OCI-LY1 (cell line): ENCODE results near the gene CDYL2.

Experiments
- CTCF ChIP-seq: fragments of 200-600 bp; sonication (generic), shearing (Covaris generic); IDR thresholded peaks from 2 replicates; pipeline ENCODE4 v1.5.1; 2017; ENCODE audit warnings: mild to moderate bottlenecking, antibody characterized with exemption, low read length, moderate library complexity, mixed read lengths
- EZH2 ChIP-seq: fragments of 200-600 bp; sonication (generic), shearing (Covaris generic); IDR thresholded peaks from 2 replicates; pipeline ENCODE4 v1.8.0; 2017; ENCODE audit warnings: borderline replicate concordance, mixed run types, mild to moderate bottlenecking, antibody characterized with exemption, low read length, moderate library complexity, mixed read lengths

DNA sequence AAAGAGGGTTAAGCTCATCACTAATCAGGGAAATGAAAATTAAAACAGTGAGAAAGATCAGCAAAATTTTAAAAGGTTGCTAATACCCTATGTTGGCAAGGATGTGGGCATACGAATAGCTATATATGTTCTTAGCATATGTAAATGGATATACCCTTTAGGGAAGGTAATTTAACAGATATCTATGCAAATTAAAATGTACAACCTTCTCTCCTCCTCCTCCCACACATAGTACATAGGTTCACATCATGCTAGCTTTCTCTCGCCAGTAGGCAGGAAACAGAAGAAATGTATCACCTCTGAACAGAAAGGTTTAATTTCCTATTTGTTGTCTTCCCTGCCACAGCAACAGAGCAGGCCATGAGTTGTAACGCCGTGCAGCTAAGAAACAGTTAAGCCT, 103.8 kb downstream of the CDYL2 start:
- TF ChIP-seq EZH2 (no peak), CTCF (no peak)
